ENCODE results near the gene MAOA. TPM values are rescaled to one million over a fixed set of nuclear protein-coding genes. Genes with fewer than 3 reads are reported as not detected.
"Not testable (repeated sequence)": the region's sequence is repeated elsewhere in the genome, so short reads cannot be mapped to it uniquely, and the experiment has no call there.

Gene MAOA
- total RNA-seq, 1 experiment from 2014 or later, result not detected

DNA sequence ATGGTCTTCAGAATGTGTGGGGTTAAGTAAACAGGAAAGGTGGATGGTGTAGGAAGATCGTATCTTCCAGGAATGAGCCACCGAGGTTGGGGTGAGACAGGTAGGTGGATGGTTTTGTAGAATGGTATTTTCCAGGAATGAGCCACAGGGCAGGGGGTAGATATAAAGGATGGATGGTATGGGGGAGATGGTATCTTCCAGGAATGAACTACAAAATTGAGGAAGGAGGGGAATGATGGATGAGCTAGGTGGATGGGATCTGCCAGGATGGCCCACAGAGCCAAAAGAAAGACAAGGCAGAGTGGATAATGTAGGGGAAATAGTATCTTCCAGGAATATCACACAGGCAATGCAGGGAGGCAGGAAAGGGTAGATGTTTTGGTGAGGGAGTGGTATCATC is 60.0 kb downstream of the MAOA start:
- H3K9me3 ChIP-seq (ENCODE audit: low read length), result peaks cover 6% of the 10 kb centered on the region; the same call in 1 of the 2 replicates
- H3K36me3 ChIP-seq (ENCODE audit: insufficient read depth, low read length), result no peaks in the 10 kb centered on the region
- H3K4me1 ChIP-seq (ENCODE audit: low read length), result no peaks in the 10 kb centered on the region
- DNase-seq, result no peak
- no peak overlapping the region for H2AFZ ChIP-seq (ENCODE audit: low read length)
- no peak overlapping the region for H3K4me2 ChIP-seq (ENCODE audit: low read depth, low read length, poor library complexity, severe bottlenecking)
- H3K9me2 ChIP-seq (replicated peaks; ENCODE audit: insufficient read depth, low read length), result no peaks in the 10 kb centered on the region
- H3K27me3 ChIP-seq (ENCODE audit: low read length), result no peaks in the 10 kb centered on the region
- no peaks in the 10 kb centered on the region for H3K79me2 ChIP-seq (ENCODE audit: low read length)
- H4K20me1 ChIP-seq (ENCODE audit: insufficient read depth, low read depth, low read length), result no peaks in the 10 kb centered on the region
- no peak overlapping the region for H3K4me3 ChIP-seq (ENCODE audit: low read length)
- H3K27ac ChIP-seq (ENCODE audit: low read length), result no peak overlapping the region
- no peak overlapping the region for H3K9ac ChIP-seq (ENCODE audit: low read length)

DNA sequence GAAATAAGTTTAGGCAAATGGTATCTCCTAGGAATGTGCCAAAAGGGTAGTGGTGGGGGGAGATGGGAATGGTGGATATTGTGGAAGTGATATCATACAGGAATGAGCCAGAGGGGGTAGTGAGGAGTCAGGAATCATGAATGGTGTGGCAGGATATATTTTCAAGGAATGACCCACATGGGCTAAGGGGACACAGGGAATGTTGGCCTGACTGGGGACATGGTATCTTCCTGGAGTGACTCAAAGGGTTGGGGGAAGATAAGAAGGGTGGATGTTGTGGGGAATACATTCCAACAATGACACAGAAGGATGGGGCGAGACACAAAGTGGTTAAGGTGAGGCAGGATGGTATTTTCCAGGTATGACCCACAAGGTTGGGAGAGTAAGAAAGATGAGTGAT is 60.6 kb downstream of the MAOA start:
- H3K4me1 ChIP-seq (ENCODE audit: low read length), result no peaks in the 10 kb centered on the region
- peaks cover 6% of the 10 kb centered on the region; the same call in 1 of the 2 replicates for H3K9me3 ChIP-seq (ENCODE audit: low read length)
- H3K9ac ChIP-seq (ENCODE audit: low read length), result no peak overlapping the region
- no peaks in the 10 kb centered on the region for H3K79me2 ChIP-seq (ENCODE audit: low read length)
- no peaks in the 10 kb centered on the region for H3K9me2 ChIP-seq (replicated peaks; ENCODE audit: insufficient read depth, low read length)
- no peak overlapping the region for H3K4me2 ChIP-seq (ENCODE audit: low read depth, low read length, poor library complexity, severe bottlenecking)
- no peak for DNase-seq
- H3K36me3 ChIP-seq (ENCODE audit: insufficient read depth, low read length), result no peaks in the 10 kb centered on the region
- no peak overlapping the region for H2AFZ ChIP-seq (ENCODE audit: low read length)
- H3K27ac ChIP-seq (ENCODE audit: low read length), result no peak overlapping the region
- H4K20me1 ChIP-seq (ENCODE audit: insufficient read depth, low read depth, low read length), result no peaks in the 10 kb centered on the region
- no peaks in the 10 kb centered on the region for H3K27me3 ChIP-seq (ENCODE audit: low read length)
- no peak overlapping the region for H3K4me3 ChIP-seq (ENCODE audit: low read length)

DNA sequence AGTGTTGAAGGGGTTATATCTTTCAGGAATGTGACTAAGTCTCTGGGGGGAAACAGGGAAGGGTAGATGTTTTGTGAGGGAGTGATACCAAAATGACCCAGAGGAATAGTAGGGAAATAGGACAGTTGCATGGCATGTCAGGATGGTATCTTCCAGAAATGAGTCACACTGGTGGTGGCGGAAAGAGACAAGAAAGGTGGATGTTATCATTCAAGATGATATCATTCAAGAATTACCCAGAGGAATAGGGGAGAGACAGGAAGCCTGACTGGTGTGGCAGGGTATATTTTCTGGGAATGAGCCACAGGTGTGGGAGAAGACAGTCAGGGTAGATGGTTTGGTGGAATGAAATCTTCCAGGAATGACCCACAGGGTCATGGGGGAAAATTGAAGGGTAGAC is 61.1 kb downstream of the MAOA start:
- Histone ChIP-seq H3K9ac (ENCODE audit: low read length) (no peak overlapping the region), H4K20me1 (ENCODE audit: insufficient read depth, low read depth, low read length) (no peaks in the 10 kb centered on the region), H3K79me2 (ENCODE audit: low read length) (no peaks in the 10 kb centered on the region), H3K4me3 (ENCODE audit: low read length) (no peak overlapping the region), H3K27me3 (ENCODE audit: low read length) (no peaks in the 10 kb centered on the region), H3K4me2 (ENCODE audit: low read depth, low read length, poor library complexity, severe bottlenecking) (no peak overlapping the region), H2AFZ (ENCODE audit: low read length) (no peak overlapping the region), H3K9me3 (ENCODE audit: low read length) (peaks cover 6% of the 10 kb centered on the region; the same call in 1 of the 2 replicates), H3K27ac (ENCODE audit: low read length) (no peak overlapping the region), H3K9me2 (replicated peaks; ENCODE audit: insufficient read depth, low read length) (no peaks in the 10 kb centered on the region), H3K4me1 (ENCODE audit: low read length) (no peaks in the 10 kb centered on the region), H3K36me3 (ENCODE audit: insufficient read depth, low read length) (no peaks in the 10 kb centered on the region)
- DNase-seq, result no peak

DNA sequence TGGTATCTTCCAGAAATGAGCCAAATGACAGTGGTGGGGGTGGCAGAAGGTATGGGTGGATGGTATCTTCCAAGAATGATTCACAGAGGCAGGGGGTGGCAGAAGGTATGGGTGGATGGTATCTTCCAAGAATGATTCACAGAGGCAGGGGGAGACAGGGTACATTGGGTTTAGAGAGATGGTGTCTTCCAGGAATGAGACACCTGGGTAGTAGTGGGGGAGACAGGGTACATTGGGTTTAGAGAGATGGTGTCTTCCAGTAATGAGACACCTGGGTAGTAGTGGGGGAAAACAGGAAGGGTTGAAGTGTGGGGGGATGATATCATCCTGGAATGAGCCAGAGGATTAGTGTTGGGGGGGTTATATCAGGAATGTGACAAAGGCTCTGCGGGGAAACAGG is 62.0 kb downstream of the MAOA start:
- Histone ChIP-seq H3K4me3 (ENCODE audit: low read length) (no peak overlapping the region), H3K9ac (ENCODE audit: low read length) (no peak overlapping the region), H3K9me2 (replicated peaks; ENCODE audit: insufficient read depth, low read length) (no peaks in the 10 kb centered on the region), H3K4me2 (ENCODE audit: low read depth, low read length, poor library complexity, severe bottlenecking) (no peak overlapping the region), H3K4me1 (ENCODE audit: low read length) (no peaks in the 10 kb centered on the region), H4K20me1 (ENCODE audit: insufficient read depth, low read depth, low read length) (no peaks in the 10 kb centered on the region), H3K9me3 (ENCODE audit: low read length) (peaks cover 6% of the 10 kb centered on the region; the same call in 1 of the 2 replicates), H3K27me3 (ENCODE audit: low read length) (no peaks in the 10 kb centered on the region), H2AFZ (ENCODE audit: low read length) (no peak overlapping the region), H3K36me3 (ENCODE audit: insufficient read depth, low read length) (no peaks in the 10 kb centered on the region), H3K79me2 (ENCODE audit: low read length) (no peaks in the 10 kb centered on the region), H3K27ac (ENCODE audit: low read length) (no peak overlapping the region)
- DNase-seq, result no peak

DNA sequence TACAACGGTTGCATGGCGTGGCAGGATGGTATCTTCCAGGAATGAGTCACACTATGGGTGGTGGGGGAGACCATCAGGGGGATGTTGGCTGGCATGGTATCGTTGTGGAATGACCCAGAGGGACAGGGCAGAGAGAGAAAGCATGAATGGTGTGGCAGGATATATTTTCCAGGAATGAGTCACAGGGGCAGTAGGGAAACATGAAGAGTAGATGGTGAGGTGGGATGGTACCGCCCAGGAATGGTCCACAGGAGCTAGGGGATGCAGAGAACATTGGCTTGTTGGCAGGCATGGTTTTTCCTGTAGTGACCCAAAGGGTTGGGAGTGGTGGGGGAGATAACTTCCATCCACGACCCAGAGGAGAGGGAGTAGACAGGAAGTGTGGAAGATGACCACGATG is 62.4 kb downstream of the MAOA start:
- Histone ChIP-seq H2AFZ (ENCODE audit: low read length) (no peak overlapping the region), H3K9ac (ENCODE audit: low read length) (no peak overlapping the region), H3K4me1 (ENCODE audit: low read length) (no peaks in the 10 kb centered on the region), H3K27me3 (ENCODE audit: low read length) (no peaks in the 10 kb centered on the region), H3K79me2 (ENCODE audit: low read length) (no peaks in the 10 kb centered on the region), H4K20me1 (ENCODE audit: insufficient read depth, low read depth, low read length) (no peaks in the 10 kb centered on the region), H3K4me3 (ENCODE audit: low read length) (no peak overlapping the region), H3K9me3 (ENCODE audit: low read length) (peaks cover 6% of the 10 kb centered on the region; the same call in 1 of the 2 replicates), H3K9me2 (replicated peaks; ENCODE audit: insufficient read depth, low read length) (no peaks in the 10 kb centered on the region), H3K27ac (ENCODE audit: low read length) (no peak overlapping the region), H3K36me3 (ENCODE audit: insufficient read depth, low read length) (no peaks in the 10 kb centered on the region), H3K4me2 (ENCODE audit: low read depth, low read length, poor library complexity, severe bottlenecking) (no peak overlapping the region)
- no peak for DNase-seq

DNA sequence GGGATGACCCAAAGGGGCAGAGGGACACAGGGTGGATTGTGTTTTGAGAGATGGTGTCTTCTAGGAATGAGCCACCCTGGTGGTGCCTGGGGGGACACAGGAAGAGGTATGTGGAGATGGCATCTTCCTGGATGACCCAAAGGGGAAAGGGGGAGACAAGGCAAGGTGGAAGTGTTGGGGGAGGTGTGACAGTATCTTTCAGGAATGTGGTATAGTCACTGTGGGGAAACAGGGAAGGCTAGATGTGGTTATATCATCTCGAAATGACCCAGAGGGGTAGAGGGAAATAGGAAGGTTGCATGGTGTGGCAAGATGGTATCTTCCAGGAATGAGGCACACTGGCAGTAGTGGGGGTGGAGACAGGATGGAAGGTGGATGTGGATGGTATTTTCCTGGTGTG is 62.9 kb downstream of the MAOA start:
- Histone ChIP-seq H3K9me2 (replicated peaks; ENCODE audit: insufficient read depth, low read length) (no peaks in the 10 kb centered on the region), H3K27ac (ENCODE audit: low read length) (no peak overlapping the region), H3K4me2 (ENCODE audit: low read depth, low read length, poor library complexity, severe bottlenecking) (no peak overlapping the region), H2AFZ (ENCODE audit: low read length) (no peak overlapping the region), H3K79me2 (ENCODE audit: low read length) (no peaks in the 10 kb centered on the region), H3K27me3 (ENCODE audit: low read length) (no peaks in the 10 kb centered on the region), H3K9ac (ENCODE audit: low read length) (no peak overlapping the region), H3K4me3 (ENCODE audit: low read length) (no peak overlapping the region), H3K36me3 (ENCODE audit: insufficient read depth, low read length) (no peaks in the 10 kb centered on the region), H3K9me3 (ENCODE audit: low read length) (peaks cover 4% of the 10 kb centered on the region; the same call in 1 of the 2 replicates), H3K4me1 (ENCODE audit: low read length) (no peaks in the 10 kb centered on the region), H4K20me1 (ENCODE audit: insufficient read depth, low read depth, low read length) (no peaks in the 10 kb centered on the region)
- DNase-seq, result no peak

DNA sequence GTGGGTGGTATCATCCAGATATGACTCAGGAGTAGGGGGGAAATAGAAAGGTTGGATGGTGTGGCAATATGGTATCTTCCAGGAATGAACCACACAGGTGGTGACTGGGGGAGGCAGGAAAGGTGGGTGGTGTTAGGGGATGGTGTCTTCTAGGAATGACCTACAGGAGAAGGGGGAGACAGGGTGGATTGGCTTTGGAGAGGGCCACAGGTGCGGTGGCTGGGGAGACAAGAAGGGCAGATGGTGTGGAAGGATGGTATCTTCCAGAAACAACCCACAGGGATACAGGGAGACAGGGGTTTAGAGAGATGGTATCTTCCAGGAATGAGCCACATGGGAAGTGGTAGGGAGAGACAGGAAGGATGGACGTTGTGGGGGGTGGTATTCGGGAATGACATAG is 64.0 kb downstream of the MAOA start:
- H3K36me3 ChIP-seq (ENCODE audit: insufficient read depth, low read length), result no peaks in the 10 kb centered on the region
- no peak overlapping the region for H3K9ac ChIP-seq (ENCODE audit: low read length)
- H3K4me3 ChIP-seq (ENCODE audit: low read length), result no peak overlapping the region
- no peak overlapping the region for H3K27ac ChIP-seq (ENCODE audit: low read length)
- no peak overlapping the region for H3K4me2 ChIP-seq (ENCODE audit: low read depth, low read length, poor library complexity, severe bottlenecking)
- H3K27me3 ChIP-seq (ENCODE audit: low read length), result no peaks in the 10 kb centered on the region
- no peaks in the 10 kb centered on the region for H3K79me2 ChIP-seq (ENCODE audit: low read length)
- no peak for DNase-seq
- H3K4me1 ChIP-seq (ENCODE audit: low read length), result no peaks in the 10 kb centered on the region
- peaks cover 4% of the 10 kb centered on the region; the same call in 1 of the 2 replicates for H3K9me3 ChIP-seq (ENCODE audit: low read length)
- no peaks in the 10 kb centered on the region for H4K20me1 ChIP-seq (ENCODE audit: insufficient read depth, low read depth, low read length)
- no peak overlapping the region for H2AFZ ChIP-seq (ENCODE audit: low read length)
- H3K9me2 ChIP-seq (replicated peaks; ENCODE audit: insufficient read depth, low read length), result no peaks in the 10 kb centered on the region

DNA sequence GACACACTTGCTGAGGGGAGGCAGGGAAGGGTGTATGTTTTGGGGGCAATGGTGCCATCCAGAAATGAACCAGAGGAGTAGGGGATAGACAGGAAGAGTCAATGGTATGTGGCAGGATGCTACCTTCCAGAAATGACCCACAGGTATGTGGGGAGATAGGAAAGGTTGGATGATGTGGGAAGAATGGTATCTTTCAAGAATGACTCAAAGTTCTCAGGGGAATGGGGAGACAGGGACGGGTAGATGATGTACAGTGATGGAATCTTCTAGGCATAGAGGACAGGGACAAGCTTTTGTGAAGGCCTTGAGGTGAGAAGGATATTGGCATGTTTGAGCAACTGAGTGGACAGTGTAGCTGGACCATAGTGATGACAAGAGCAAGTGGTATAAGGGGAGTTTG is 64.9 kb downstream of the MAOA start:
- Histone ChIP-seq H3K27ac (ENCODE audit: low read length) (no peak overlapping the region), H2AFZ (ENCODE audit: low read length) (no peak overlapping the region), H3K9me3 (ENCODE audit: low read length) (peaks cover 4% of the 10 kb centered on the region; the same call in 1 of the 2 replicates), H3K4me3 (ENCODE audit: low read length) (no peak overlapping the region), H3K4me2 (ENCODE audit: low read depth, low read length, poor library complexity, severe bottlenecking) (no peak overlapping the region), H3K36me3 (ENCODE audit: insufficient read depth, low read length) (no peaks in the 10 kb centered on the region), H3K4me1 (ENCODE audit: low read length) (no peaks in the 10 kb centered on the region), H3K79me2 (ENCODE audit: low read length) (no peaks in the 10 kb centered on the region), H3K27me3 (ENCODE audit: low read length) (no peaks in the 10 kb centered on the region), H4K20me1 (ENCODE audit: insufficient read depth, low read depth, low read length) (no peaks in the 10 kb centered on the region), H3K9me2 (replicated peaks; ENCODE audit: insufficient read depth, low read length) (no peaks in the 10 kb centered on the region), H3K9ac (ENCODE audit: low read length) (no peak overlapping the region)
- DNase-seq, result no peak

DNA sequence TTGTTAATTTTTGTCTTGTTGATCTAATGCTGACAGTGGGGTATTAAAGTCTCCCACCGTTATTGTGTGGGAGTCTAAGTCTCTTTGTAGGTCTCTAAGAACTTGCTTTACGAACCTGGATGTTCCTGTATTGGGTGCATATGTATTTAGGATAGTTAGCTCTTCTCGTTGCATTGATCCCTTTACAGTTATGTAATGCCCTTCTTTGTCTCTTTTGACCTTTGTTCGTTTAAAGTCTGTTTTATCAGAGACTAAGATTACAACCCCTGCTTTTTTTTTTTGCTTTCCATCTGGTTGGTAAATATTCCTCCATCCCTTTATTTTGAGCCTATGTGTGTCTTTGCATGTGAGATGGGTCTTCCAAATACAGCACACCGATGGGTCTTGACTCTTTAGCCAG is 69.1 kb downstream of the MAOA start:
- not testable (repeated sequence) for H3K27me3 ChIP-seq (ENCODE audit: low read length); DNase-seq; H3K36me3 ChIP-seq (ENCODE audit: insufficient read depth, low read length); H3K9me2 ChIP-seq (replicated peaks; ENCODE audit: insufficient read depth, low read length); H3K4me2 ChIP-seq (ENCODE audit: low read depth, low read length, poor library complexity, severe bottlenecking); H3K4me3 ChIP-seq (ENCODE audit: low read length); H3K9ac ChIP-seq (ENCODE audit: low read length); H2AFZ ChIP-seq (ENCODE audit: low read length); H3K9me3 ChIP-seq (ENCODE audit: low read length); H3K79me2 ChIP-seq (ENCODE audit: low read length); H3K4me1 ChIP-seq (ENCODE audit: low read length); H4K20me1 ChIP-seq (ENCODE audit: insufficient read depth, low read depth, low read length); H3K27ac ChIP-seq (ENCODE audit: low read length)
